ENCODE data around the gene SORL1. TPM values are rescaled to one million over a fixed set of nuclear protein-coding genes. Genes with fewer than 3 reads are reported as not detected.

SORL1 gene
- total RNA-seq, 1 experiment from 2014 or later, result 6.1 TPM

DNA sequence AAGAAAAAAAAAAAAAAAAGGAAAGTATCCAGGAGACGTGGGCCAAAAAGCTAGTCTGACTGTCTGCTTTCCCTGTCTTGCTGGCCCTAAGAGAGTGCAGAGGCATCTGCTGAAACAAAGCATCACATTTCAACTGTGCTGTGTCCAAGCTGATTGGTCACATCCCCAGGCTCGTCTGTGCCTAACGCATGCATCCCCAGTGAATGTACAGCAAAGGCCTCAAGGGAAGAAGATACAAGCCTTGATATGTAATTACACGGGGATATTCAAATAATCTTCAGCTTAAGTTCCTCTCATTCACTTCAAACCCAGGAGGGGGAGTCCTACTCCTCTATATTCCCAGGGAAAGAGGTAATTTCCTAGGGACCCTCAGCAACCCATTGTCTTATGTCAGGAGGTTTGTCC, 5.4 kb upstream of the SORL1 start:
- Mint-ChIP-seq H3K4me3 (ENCODE audit: low read depth, unreplicated experiment) (no peak overlapping the region), H3K4me1 (ENCODE audit: low read depth, unreplicated experiment) (no peaks in the 10 kb centered on the region), H3K27ac (ENCODE audit: unreplicated experiment) (no peak overlapping the region), H3K27me3 (ENCODE audit: unreplicated experiment) (no peaks in the 10 kb centered on the region), H3K36me3 (ENCODE audit: insufficient read depth, unreplicated experiment) (peaks cover 2% of the 10 kb centered on the region), H3K9me3 (ENCODE audit: low read depth, unreplicated experiment) (no peaks in the 10 kb centered on the region)
- intact Hi-C loops (cut with micrococcal nuclease; ENCODE audit: unreplicated experiment), result loop anchor here (1.0 kb wide), 1 partner anchor 145 kb away; no protein-coding TSS in a partner anchor
- CTCF ChIA-PET, result interaction anchor here (0.7 kb wide), 3 partner anchors 20 to 1308 kb away, joined by 3 to 4 read pairs (median 4); no protein-coding TSS in a partner anchor
- no TSS peak for BruUV-seq (replicated peaks)
- no peak for DNase-seq
- TF ChIP-seq, protein P1, sequence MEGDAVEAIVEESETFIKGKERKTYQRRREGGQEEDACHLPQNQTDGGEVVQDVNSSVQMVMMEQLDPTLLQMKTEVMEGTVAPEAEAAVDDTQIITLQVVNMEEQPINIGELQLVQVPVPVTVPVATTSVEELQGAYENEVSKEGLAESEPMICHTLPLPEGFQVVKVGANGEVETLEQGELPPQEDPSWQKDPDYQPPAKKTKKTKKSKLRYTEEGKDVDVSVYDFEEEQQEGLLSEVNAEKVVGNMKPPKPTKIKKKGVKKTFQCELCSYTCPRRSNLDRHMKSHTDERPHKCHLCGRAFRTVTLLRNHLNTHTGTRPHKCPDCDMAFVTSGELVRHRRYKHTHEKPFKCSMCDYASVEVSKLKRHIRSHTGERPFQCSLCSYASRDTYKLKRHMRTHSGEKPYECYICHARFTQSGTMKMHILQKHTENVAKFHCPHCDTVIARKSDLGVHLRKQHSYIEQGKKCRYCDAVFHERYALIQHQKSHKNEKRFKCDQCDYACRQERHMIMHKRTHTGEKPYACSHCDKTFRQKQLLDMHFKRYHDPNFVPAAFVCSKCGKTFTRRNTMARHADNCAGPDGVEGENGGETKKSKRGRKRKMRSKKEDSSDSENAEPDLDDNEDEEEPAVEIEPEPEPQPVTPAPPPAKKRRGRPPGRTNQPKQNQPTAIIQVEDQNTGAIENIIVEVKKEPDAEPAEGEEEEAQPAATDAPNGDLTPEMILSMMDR (IDR thresholded peaks at IDR 0.05; ENCODE audit: unreplicated experiment), result no peak

- Mint-ChIP-seq H3K4me3 (ENCODE audit: low read depth, unreplicated experiment) (no peak overlapping the region), H3K36me3 (ENCODE audit: insufficient read depth, unreplicated experiment) (peaks cover 13% of the 10 kb centered on the region), H3K27me3 (ENCODE audit: unreplicated experiment) (no peaks in the 10 kb centered on the region), H3K4me1 (ENCODE audit: low read depth, unreplicated experiment) (no peaks in the 10 kb centered on the region), H3K27ac (ENCODE audit: unreplicated experiment) (no peak overlapping the region), H3K9me3 (ENCODE audit: low read depth, unreplicated experiment) (no peaks in the 10 kb centered on the region)
- no peak for DNase-seq
- CTCF ChIA-PET, result no interaction called here
- BruUV-seq (replicated peaks), result no TSS peak
- intact Hi-C loops (cut with micrococcal nuclease; ENCODE audit: unreplicated experiment), result no loop called here
- TF ChIP-seq, protein P1 (IDR thresholded peaks at IDR 0.05; ENCODE audit: unreplicated experiment), result no peak
These were observed 4.1 kb upstream of the SORL1 start for GRCh38 chr11:121448011-121448410.

- no peaks in the 10 kb centered on the region for H3K27me3 Mint-ChIP-seq (ENCODE audit: unreplicated experiment)
- H3K4me1 Mint-ChIP-seq (ENCODE audit: low read depth, unreplicated experiment), result no peaks in the 10 kb centered on the region
- CTCF ChIA-PET, result no interaction called here
- H3K36me3 Mint-ChIP-seq (ENCODE audit: insufficient read depth, unreplicated experiment), result peaks cover 13% of the 10 kb centered on the region
- H3K9me3 Mint-ChIP-seq (ENCODE audit: low read depth, unreplicated experiment), result no peaks in the 10 kb centered on the region
- H3K4me3 Mint-ChIP-seq (ENCODE audit: low read depth, unreplicated experiment), result no peak overlapping the region
- intact Hi-C loops (cut with micrococcal nuclease; ENCODE audit: unreplicated experiment), result no loop called here
- TF ChIP-seq, protein P1 (IDR thresholded peaks at IDR 0.05; ENCODE audit: unreplicated experiment), result no peak
- BruUV-seq (replicated peaks), result no TSS peak
- no peak for DNase-seq
- no peak overlapping the region for H3K27ac Mint-ChIP-seq (ENCODE audit: unreplicated experiment)
These were observed 3.6 kb upstream of the SORL1 start for GRCh38 chr11:121448431-121448941.

GRCh38 chr11:121449123-121449522, 3.0 kb upstream of the SORL1 start:
- intact Hi-C loops (cut with micrococcal nuclease; ENCODE audit: unreplicated experiment), result no loop called here
- Mint-ChIP-seq H3K36me3 (ENCODE audit: insufficient read depth, unreplicated experiment) (peaks cover 13% of the 10 kb centered on the region), H3K4me1 (ENCODE audit: low read depth, unreplicated experiment) (no peaks in the 10 kb centered on the region), H3K4me3 (ENCODE audit: low read depth, unreplicated experiment) (no peak overlapping the region), H3K27ac (ENCODE audit: unreplicated experiment) (no peak overlapping the region), H3K27me3 (ENCODE audit: unreplicated experiment) (no peaks in the 10 kb centered on the region), H3K9me3 (ENCODE audit: low read depth, unreplicated experiment) (no peaks in the 10 kb centered on the region)
- DNase-seq, result no peak
- TF ChIP-seq, protein P1 (IDR thresholded peaks at IDR 0.05; ENCODE audit: unreplicated experiment), result no peak
- CTCF ChIA-PET, result no interaction called here
- no TSS peak for BruUV-seq (replicated peaks)

Measured in Calu3 (cell line).